ENCODE results near the gene DNAH12.
A peak's percentile ranks its signal among the peaks of the same experiment; 100 is the strongest.
"Not testable (repeated sequence)": the region's sequence is repeated elsewhere in the genome, so short reads cannot be mapped to it uniquely, and the experiment has no call there.

Gene DNAH12

DNA sequence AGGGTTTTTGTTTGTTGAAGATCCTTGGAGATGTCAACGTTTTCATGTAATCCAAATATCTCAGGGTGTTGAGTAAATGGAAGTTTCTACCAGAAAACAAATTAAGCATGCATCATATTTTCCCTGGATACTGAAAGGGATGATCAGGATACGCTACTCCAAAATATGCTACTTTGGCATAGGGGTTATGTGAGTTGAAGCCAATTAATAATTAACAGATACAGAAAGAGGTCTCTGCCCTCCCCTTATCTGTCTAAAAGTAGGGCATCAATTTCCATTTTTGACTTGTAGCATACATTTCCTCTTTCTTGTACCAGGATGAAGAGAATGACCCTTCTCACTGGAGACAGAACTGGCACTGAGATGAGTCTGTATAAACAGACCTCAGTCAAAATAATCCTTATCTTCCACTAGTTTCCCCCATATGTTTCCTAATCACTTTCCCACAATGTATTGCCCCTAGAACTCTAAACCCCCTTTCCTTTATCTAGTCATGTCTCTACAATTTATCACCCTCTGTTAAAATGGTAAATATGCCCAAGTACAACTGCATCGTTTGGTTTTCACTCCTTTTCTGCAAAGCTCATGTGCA is 234.3 kb downstream of the DNAH12 start:
- DNase-seq: peak; percentile 19

DNA sequence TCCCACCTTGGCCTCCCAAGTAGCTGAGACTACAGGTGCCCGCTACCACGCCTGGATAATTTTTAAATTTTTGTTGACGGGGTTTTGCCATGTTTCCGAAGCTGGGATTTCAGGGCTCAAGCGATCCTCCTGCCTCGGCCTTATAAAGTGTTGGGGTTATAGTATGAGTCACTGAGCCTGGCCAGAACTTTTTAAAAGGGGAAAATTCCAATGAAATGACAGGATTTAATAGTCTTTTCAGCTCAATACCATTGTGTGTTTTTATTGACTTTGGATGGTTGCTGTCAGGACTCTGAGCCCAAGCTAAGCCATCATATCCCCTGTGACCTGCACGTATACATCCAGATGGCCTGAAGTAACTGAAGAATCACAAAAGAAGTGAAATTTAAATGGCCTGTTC is 240.6 kb downstream of the DNAH12 start:
- DNase-seq: not testable (repeated sequence)

DNA sequence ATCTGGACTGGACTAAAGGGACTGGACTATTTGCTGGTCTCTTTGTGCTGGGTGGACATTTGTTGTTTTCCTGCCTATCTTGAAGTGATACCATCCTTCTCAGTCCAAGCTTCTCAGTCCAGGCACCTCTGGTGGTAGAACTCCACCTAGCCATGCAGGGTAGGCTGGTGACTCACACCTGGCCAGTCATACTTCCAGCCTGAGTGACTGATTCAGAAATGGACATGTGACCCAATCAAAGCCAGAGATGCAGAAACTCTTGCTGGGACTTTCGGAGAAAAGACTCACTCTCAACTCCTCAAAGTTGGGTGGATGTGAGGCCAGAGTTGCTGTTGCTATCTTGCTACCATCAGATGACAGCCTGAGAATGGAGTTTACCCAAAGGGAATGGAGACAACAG is 246.1 kb downstream of the DNAH12 start:
- no peak for DNase-seq

DNA sequence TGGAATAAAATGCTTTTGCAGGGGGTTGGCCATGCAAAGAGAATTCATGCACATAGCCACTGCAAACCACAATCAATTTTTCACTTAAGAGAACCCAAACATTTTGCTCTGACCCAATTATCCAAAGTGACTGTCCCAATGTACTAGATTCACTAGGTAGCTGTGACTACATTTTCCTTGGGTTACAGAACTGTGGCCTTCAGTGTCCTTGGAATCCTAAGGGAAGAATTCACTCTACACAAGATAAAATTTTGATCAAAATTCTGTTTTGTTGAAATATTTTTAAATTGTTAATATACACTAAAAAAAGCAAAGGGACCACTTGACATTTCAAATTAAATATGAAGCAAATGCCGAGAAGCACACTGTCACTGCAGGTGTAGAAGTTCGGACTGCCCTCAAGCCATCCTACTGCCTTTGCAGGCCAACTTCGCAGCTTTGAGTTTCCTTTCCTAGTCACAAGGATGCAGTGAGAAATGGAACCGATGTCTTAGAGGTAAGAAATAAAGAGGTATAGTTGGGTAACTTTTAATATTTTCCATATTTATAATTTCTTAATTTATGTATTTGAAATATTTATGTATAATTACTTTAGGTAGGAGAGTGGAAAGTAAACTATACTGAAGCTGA is 251.1 kb downstream of the DNAH12 start:
- no peak for DNase-seq

DNA sequence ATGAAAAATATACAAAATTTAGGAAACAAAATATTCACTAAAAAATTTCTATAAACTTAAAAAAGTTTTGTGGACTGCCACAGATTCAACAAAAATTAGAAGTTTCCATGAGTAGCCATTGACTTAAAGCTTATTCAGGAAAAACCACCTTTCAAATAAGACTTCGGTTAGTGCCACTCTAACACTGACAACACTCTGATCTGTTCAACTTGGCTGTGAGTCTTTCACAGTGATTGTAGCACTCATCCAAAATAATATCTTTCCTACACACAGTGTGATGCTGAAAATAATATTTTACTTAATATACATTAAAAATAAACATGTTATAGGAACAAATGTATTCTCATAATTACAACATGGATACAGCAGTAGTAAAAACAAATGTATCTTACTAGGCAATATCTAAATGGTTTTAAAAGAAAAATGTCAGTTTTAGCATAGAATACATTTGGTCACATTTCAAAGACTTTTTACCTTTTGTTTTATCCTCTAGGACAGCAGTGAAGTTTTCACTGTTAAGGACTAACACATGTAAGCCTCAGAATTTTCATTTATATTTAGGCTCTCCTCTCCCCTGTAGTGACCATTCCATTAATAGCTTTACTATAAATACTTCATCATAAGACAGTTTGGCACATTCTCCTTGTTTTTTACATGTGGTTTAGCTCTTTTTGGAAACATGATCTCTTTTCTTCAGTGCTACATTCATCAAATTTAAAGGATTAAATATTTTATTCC is 251.8 kb downstream of the DNAH12 start, which contains the start of gene ASB14:
Gene ASB14, minus strand, starts transcription at position 527 of the 738 bp plus-strand sequence. CDS start 652 bp downstream, outside the sequence.
- no peak for DNase-seq

DNA sequence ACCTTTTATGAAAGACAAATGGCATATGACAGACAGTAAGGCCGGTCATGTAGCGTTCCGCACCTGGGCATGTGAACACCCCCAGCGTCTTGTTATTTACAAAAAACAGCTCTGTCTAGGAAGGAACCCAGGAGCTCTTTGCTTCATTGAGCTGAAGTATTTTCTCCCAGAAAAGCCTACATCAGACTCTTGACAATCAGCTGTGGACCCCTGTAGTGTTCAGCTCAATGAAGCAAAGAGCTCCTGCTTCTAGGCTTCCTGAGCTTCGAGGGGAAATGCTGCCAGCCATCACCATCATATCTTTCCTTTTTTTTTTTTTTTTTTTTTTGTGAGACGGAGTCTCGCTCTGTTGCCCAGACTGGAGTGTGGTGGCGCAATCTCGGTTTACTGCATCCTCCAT is 255.7 kb downstream of the DNAH12 start:
- no peak for DNase-seq

DNA sequence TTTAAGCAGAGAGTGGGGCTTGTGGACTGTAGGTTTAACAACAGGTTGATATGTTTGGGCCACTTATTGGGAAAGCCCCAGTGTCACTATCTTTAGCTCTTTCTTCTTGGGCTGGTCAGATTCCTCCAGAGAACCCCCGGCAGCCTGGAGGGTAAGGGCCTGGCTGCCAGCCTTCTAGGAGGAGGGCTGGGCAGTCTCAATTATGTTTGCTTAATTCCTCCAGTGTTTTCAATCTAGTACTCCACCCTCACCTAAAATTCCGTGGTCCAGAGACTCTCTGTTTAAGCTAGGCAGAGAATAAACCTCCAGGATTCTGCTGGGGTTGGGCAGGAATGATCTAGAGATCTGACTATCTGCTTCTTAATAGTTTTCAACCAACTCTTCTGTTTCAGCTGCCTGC is 256.9 kb downstream of the DNAH12 start:
- no peak for DNase-seq

DNA sequence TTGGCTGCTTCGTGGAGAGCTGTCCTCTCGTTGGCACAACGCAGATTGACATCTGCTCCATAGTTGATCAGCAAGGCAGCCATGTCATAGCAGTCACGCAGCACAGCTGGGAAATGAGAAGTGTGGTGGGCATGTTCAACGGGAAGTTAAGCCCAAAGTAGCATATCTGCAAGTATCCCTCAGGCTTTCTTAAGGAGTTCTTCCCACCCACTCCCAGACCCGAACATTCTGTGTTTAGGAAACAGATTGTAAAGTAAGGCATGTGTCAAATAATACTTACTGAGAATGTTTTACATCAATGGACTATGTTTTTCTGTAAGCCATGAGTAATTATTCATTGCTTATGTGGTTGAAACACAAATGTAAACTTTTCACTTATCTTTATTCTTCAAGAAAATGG is 260.8 kb downstream of the DNAH12 start:
- DNase-seq: no peak

DNA sequence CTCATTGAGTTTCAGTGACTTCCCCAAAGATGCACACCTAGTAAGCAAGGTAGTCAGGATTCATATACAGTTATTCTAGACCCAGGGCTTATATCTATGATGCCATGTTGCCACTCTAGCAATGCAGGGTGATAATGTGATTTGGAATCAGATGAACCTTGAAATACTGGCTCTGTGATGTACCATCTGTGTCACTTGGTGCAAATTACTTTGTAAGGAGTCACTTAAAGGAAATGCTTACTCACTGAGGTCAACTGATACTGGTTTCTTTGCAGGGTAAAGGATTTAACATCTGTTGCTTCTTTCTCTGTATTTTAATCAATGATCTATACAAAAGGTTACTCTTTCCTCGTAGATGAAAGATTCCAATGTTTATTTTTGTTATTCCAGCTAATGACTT is 262.4 kb downstream of the DNAH12 start:
- peak; percentile 6 for DNase-seq

DNA sequence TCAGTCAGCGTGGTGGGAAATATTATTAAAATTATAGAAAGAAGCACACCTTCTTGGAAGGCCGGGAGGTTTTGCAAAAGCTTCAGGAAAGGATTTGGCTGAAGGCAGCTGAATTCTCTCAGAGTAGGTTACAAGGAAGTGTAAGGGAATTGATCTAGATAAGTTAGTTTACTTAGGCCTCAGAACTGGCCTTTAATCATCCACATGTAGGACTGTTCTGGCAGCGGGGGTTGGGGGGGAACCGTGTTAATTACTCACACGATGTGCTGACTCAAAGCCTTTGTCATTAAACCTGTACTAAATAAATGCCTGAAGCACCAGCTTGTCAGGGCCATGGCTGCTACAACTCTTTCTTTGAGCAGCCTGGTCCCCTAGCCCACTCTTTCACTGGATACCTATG is 264.5 kb downstream of the DNAH12 start:
- DNase-seq: no peak

DNA sequence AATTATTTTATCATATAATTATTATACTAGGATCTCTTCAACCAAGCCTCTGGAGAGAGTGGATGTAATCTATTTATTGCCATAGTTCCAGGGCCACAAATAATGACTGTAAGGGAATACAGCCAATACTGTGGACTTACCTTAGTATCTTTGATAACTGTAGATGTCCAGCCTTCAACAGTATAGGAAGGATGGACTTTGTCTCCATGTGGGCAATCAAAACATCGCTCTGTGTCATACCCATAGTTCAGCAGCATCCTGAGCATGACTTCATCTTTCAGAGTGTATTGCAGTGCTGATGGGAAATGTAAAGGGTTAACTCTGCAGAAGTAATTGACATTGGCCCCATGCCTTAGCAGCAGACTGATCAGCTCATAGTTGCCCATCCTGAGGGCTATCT is 265.9 kb downstream of the DNAH12 start:
- DNase-seq: no peak

DNA sequence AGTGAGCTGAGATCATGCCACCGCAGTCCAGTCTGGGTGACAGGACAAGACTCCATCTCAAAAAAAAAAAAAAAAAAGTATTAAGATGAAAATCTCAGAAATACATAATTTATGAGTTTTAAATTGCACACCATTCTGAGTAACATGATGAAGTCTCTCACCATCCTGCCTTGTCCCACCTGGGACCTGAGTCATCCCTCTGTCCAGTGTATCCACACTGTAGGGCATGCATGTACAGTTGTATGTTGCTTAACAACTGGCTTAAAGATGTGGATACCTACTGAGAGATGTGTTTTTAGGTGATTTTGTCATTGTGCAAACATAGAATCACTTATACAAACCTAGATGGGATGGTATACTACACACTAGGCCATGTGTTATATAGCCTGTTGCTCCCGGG is 268.8 kb downstream of the DNAH12 start:
- DNase-seq: no peak

DNA sequence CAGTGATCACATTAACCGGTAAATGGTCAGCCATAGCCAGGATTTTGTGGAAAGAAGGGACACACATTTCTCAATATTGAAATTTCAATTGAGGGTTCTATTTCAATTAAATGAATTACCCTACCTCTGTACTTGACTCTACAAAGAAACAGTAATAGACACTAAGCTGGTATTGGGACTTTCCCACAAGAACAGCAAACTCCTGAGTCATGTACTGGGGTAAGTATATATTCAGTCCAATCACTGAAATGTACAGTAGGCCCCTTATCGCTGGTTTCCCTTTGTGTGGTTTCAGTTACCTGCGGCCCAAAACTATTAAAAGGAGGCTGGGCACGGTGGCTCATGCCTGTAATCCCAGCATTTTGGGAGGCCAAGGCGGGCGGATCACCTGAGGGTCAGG is 269.3 kb downstream of the DNAH12 start:
- no peak for DNase-seq

DNA sequence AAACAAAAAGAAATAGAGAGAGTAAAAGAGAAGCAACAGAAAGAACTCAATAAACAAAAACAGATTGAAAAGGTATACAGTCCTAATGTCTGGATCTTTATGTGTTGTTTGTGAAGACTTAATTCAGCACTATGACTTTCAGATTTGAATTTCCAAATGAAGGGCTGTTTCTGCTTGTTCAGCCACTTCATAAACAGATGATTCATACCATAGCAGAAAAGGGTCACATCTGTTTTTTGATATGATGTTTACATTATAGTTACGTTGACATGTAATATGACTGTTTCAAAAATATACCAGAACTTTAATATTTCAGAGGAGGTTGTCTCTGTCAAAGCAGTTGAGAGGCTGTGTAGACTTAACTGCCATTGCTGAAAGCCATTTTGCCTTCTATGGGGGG is 275.7 kb downstream of the DNAH12 start:
- no peak for DNase-seq

DNA sequence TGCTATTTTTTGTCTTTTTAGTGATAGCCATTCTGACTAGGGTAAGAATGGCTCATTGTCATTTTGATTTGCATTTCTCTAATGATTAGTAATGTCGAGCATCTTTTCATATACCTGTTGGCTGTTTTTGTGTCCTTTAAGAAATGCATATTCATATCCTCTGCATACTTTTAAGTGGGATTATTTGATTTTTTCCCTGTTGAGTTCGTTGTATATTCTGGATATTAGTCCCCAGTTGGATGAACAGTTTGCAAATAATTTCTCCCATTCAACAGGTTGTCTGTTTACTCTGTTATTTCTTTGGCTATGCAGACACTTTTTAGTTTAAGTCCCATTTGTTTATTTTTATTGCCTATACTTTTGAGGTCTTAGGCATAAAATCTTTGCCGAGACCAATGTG is 282.2 kb downstream of the DNAH12 start:
- no peak for DNase-seq

DNA sequence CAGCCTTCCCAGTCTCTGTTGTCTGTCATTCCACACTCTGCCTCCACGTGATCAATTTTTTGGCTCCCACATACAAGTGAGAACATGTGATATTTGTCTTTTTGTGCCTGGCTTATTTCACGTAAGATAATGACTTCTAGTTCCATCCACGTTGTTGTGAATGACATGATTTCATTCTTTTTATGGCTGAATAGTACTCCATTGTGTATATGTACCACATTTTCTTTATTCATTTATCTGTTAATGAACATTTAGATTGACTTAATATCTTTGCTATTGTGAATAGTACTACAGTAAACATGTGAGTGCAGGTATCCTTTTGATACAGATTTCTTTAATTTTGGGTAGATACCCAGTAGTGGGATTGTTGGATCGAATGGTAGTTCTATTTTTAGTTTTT is 283.0 kb downstream of the DNAH12 start:
- DNase-seq: no peak

DNA sequence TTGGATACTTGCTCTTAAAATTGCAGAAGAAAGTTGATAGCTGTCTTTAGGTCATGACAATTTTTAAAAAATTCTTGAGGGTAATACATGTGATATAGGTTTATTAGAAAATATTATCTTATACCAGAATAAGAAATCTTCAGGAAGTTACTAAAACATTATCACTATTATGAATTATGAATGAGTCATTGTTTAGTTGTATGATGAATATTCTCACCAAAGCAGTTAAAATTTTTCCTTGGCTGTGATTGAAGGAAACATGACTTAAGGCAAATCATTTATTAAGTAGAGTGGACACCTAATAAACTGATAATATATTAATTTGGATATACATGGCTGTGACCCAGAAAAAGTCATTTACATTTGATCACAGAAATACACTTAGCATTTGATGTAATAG is 286.5 kb downstream of the DNAH12 start:
- no peak for DNase-seq

DNA sequence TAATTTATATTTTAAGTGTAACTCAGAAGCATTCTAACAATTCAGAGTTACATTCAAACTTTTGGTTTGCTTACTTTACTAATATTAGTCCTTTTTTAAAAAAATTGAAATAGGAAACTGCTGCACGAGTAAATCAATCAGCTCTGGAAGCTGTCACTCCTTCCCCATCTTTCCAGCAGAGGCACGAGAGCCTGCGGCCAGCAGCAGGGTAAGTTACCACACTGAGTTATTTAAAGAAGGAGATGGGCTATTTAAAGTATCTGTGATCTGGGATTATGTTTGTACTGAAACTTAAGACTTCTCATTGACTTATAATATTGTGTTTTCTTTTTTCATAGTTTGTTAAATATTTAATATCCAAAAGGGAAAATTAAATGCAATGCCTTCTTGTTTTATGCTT is 287.3 kb downstream of the DNAH12 start:
- no peak for DNase-seq

DNA sequence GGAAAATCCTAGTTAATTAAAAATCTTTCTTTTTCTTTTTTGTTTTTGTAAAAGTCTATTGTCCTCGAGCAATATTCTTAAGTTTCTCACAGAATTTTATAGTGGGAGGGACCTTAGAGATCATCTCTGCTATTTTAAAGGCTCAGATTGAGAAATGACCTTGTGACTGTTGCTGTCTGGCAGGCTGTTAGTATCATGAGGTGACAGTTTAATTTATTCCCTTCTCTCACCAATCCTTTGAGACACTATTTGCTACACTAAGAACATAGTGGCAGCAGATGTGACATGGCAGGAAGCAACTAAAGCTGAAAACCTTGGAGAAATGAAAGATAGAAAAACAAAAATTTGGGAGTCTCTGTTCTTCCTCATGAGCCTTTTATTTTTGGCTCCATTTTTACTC is 291.7 kb downstream of the DNAH12 start:
- DNase-seq: no peak

DNA sequence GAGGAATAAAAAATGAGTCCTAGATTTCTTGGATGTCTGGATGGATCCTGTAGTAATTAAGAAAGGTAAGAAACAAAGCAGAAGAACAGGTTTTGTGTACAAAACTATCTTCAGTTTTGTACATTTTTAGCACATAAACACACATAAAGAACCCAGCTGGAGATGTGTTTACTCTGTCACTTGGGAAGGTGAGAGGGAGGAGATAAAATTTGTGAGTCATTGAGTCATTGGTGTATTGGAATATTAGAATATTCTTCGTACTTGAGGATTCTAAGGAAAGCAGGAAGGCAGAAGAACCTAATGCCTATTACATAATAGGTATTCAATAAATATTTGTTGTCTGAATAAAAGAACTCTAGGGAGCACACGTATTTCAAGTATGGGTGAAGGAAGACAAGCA is 299.2 kb downstream of the DNAH12 start:
- no peak for DNase-seq
